SH-SY5Y (cell line): Measurements from ENCODE around the gene CFAP65.

Experiments
- GATA2 ChIP-seq: IDR thresholded peaks from 2 replicates; pipeline ENCODE4 v1.6.1; 2011; ENCODE audit warnings: mild to moderate bottlenecking, low read depth, low read length
- GATA3 ChIP-seq: IDR thresholded peaks from 2 replicates; pipeline ENCODE4 v1.6.1; 2011; ENCODE audit warnings: low read depth, mild to moderate bottlenecking, low read length, moderate library complexity

CFAP65 gene

GRCh38 chr2:219019436-219019835, 21.9 kb downstream of the CFAP65 start:
- TF ChIP-seq GATA2 = no peak
- TF ChIP-seq GATA3 = no peak

DNA sequence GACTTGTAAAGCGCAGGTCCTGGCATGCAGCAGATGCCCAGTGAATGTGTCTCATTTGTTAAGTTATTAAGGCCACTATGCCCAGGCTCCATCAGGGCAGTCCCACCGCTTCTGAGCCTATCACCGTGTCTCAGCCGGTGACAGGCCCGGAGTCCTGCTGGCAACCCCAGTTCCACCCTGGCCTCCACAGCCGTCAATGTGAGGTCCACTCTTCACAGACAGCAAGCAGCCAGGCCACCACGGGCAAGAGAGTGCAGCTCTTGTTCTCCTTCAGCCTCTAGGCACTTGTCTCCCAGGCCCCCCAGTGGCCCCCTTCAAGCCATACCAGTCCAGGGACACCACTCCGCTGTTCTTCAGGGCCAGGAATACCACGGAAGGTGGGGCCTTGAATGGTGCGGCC, 22.6 kb downstream of the CFAP65 start:
- TF ChIP-seq GATA3 = no peak
- no peak for TF ChIP-seq GATA2

DNA sequence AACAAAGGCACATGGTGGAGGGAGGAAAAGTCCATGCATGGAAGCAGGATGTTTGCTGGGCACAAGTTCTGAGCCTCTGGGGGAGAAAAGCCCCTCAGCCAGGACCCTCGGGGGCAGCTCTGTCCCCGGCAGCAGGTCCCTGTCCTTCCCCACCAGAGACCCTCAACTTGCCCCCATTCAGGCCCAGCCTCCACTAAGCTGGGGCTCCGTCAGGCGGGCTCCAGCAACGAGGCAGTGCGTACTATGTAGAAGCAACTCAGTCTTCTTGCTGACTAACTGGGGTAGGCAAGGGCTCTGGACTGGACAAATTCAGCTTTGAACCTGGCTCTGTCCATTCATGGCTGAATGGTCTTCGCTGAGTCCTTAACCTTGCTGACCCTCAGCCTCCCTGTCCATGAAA, 23.0 kb downstream of the CFAP65 start:
- no peak for TF ChIP-seq GATA3
- no peak for TF ChIP-seq GATA2

GRCh38 chr2:219017201-219017931, 23.9 kb downstream of the CFAP65 start:
- TF ChIP-seq GATA2 = no peak
- TF ChIP-seq GATA3 = no peak

- TF ChIP-seq GATA3 (no peak), GATA2 (no peak)
Observed at GRCh38 chr2:219016721-219017120, 24.6 kb downstream of the CFAP65 start.

DNA sequence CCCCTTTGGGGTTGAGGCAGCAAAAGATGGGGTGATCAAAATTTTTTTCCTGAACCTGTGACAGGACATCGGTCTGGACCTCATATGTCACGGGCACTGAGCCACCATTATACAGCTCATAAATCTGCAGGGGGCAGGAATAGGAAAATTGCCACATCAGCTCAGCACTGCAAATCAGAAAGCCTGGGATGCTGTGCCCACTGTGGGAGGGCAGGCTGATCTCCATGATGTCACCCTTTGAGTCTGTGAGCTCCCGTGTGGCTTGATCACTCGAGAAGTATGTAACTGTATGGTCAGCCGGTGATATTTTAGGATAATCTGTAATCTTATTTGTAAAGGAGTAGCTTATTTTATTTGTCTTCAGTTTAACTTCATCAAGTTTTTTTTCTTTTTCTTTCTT, 30.4 kb downstream of the CFAP65 start:
- TF ChIP-seq GATA2 = no peak
- no peak for TF ChIP-seq GATA3

GRCh38 chr2:219010162-219010756, 31.1 kb downstream of the CFAP65 start:
- TF ChIP-seq GATA3 = no peak
- TF ChIP-seq GATA2 = no peak

DNA sequence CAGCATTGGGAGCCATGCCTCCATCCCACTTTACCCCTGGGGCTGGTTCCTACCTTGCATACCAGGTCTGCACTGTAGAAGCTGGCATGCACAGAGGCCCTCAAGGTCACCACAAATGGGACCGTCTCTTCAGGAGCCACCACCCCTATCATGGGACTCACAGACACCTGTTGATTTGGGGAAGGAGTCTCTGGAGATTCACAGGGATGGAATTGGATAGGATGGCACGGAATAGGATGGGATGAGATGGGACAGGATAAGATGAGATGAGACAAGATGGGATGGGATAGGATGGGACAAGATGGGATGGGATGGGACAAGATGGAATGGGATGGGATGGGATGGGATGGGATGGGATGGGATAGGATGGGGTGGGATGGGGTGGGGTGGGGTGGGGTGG, 32.0 kb downstream of the CFAP65 start:
- TF ChIP-seq GATA3 = no peak
- no peak for TF ChIP-seq GATA2

- TF ChIP-seq GATA2 (no peak), GATA3 (no peak)
Observed at GRCh38 chr2:219003979-219004378, 37.3 kb downstream of the CFAP65 start.

- TF ChIP-seq GATA2 = no peak
- TF ChIP-seq GATA3 = no peak
Observed at GRCh38 chr2:219003267-219003634, 38.1 kb downstream of the CFAP65 start.

DNA sequence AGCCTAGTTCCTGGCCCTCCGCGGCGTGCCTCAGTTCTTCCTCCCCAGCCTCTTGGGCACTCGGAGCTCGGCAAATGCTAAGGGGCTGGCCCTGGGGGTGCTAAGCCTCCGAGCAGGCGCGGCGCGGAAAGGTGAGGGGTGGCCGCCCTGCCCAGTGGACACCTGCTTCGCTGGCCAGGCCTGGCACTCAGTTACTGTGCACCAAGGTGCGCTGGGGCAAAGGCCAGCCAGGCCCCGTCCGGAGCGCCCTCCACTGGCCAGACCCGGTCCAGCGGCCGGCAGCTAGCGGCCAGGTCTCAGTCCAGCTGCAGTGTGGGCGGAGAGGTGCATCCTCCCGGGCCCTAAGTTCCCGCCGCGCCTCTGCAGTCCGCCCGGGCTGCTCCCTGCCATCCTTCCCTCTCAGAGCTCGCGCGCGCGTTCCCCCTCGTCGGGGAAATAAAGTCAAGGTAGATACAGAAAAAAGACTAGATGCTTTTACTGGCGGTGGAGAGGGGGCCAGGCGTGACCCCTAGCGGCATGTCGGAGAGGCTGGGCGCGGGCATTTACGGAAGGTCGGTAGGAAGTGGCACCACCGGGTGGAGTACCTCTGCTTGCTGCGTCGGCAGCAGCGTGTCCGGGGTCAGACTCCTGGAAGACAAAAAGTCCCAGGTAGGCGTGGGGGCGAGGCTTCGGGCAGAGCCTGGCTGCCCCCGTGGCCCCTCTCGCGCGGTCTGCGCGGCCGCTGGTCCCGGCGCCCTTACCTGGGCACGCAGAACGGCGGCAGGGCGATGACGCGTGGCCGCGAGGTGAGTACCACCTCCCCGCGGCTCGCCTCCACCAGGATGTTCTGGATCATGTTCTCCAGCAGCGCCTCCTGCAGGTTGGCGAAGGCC, 38.7 kb downstream of the CFAP65 start:
- TF ChIP-seq GATA3 = no peak
- TF ChIP-seq GATA2 = no peak; the same call in 1 of the 2 replicates

DNA sequence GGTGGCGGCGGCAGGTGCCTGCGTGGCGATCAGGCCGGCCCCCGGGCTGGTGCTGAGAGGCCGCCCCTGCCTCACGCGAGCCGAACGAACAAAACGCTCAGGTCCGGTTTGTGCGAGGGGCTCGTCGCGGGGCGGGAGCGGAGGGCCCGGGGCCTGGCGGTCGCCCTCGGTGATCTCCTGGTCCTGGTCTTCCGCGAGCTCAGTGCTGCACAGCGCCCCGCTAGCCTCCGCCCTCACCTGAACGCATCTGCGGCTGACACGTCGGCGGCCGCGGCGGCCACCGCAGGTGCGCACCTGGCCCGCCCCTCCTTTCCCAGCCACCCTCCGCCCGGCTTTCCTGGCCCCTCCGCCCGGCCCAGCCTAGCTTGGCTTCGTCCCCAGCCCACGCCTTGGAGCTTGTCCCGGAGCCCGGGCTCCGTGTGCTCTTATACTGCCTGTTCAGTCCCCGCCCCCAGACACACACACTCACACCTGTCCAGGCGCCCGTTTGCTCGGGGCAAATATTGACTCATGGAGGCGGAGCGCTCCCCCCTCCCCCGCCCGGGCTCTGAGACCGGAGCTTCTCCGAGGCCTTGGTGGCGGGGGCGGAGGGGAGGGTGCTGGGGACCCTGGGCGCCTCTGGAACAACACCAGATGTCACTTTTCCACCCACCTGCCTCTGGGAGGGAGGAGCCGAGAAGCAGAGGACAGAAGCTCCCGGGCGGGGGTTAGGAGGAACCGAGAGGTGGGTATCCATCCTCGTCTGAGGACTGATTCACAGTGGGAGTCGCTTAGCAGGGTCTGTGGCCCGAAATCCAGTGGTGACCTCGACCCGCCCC, 39.5 kb downstream of the CFAP65 start:
- TF ChIP-seq GATA2 (no peak), GATA3 (no peak)

GRCh38 chr2:219001100-219001576, 40.2 kb downstream of the CFAP65 start:
- TF ChIP-seq GATA2 = no peak
- TF ChIP-seq GATA3 = no peak

GRCh38 chr2:219000569-219000960, 40.8 kb downstream of the CFAP65 start:
- TF ChIP-seq GATA3 (no peak), GATA2 (no peak)
